ENCODE data around the gene TASP1. TPM values are rescaled to one million over a fixed set of nuclear protein-coding genes. Genes with fewer than 3 reads are reported as not detected.

Gene TASP1
- total RNA-seq, 1 experiment from 2014 or later: 8.9 TPM

DNA sequence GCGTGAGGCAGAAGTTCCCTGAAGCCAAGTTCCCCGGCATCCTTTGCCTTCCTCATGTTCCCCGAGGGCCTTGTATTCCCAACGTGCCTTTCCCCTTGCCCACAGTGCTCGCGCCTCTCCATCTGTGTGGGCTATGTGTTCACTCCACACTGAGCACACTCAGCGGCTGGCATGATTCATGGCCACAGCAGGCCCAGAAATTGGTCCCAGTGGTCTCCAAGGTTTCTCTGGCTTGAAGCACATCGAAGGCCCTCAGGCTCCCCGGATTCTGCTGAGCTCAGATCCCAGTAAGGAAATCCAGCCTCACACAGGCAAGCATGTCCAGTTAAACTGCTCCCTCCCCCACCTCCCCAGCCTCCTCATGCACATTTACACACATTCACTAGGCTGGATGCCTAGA lies 294.1 kb downstream of the TASP1 start:
- ATAC-seq (no peak), DNase-seq (ENCODE audit: low read depth, low spot score) (no peak)
- CTCF ChIA-PET: no interaction called here
- TF ChIP-seq POLR2AphosphoS5 (IDR thresholded peaks at IDR 0.05; ENCODE audit: low read depth, low read length): no peak
- TF ChIP-seq REST (IDR thresholded peaks at IDR 0.05; ENCODE audit: insufficient read depth in 1 of 2, low read depth in 2 of 2, low read length in 1 of 2): no peak
- TF ChIP-seq, protein P1, sequence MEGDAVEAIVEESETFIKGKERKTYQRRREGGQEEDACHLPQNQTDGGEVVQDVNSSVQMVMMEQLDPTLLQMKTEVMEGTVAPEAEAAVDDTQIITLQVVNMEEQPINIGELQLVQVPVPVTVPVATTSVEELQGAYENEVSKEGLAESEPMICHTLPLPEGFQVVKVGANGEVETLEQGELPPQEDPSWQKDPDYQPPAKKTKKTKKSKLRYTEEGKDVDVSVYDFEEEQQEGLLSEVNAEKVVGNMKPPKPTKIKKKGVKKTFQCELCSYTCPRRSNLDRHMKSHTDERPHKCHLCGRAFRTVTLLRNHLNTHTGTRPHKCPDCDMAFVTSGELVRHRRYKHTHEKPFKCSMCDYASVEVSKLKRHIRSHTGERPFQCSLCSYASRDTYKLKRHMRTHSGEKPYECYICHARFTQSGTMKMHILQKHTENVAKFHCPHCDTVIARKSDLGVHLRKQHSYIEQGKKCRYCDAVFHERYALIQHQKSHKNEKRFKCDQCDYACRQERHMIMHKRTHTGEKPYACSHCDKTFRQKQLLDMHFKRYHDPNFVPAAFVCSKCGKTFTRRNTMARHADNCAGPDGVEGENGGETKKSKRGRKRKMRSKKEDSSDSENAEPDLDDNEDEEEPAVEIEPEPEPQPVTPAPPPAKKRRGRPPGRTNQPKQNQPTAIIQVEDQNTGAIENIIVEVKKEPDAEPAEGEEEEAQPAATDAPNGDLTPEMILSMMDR (IDR thresholded peaks at IDR 0.05): no peak
- no peak for TF ChIP-seq TCF7L2 (IDR thresholded peaks at IDR 0.05; ENCODE audit: low read depth, low read length)
- TF ChIP-seq SIN3A (IDR thresholded peaks at IDR 0.05; ENCODE audit: borderline replicate concordance, insufficient read depth, low read depth, low read length): no peak
- Histone ChIP-seq H3K36me3 (ENCODE audit: control insufficient read depth, insufficient read depth, low read length) (no peaks in the 10 kb centered on the region), H3K27ac (ENCODE audit: low read length) (no peak overlapping the region), H3K27me3 (ENCODE audit: control insufficient read depth, insufficient read depth, low read length) (no peaks in the 10 kb centered on the region), H3K4me3 (ENCODE audit: low read depth in 2 of 2, low read length in 2 of 2) (no peak overlapping the region), H3K9me3 (ENCODE audit: control insufficient read depth, insufficient read depth, low read depth, low read length) (no peaks in the 10 kb centered on the region), H3K4me1 (ENCODE audit: control insufficient read depth, insufficient read depth, low read length) (no peaks in the 10 kb centered on the region)
- in situ Hi-C loops (cut with HindIII; ENCODE audit: low pct_unique_long_range_greater_than_20kb, low sequenced_read_pairs): no loop called here
- intact Hi-C loops (cut with micrococcal nuclease; ENCODE audit: unreplicated experiment): no loop called here
- POLR2A ChIA-PET: no interaction called here
- no TSS peak for BruUV-seq (replicated peaks)

GRCh38 chr20:13342469-13343242 lies 296.1 kb downstream of the TASP1 start:
- intact Hi-C loops (cut with micrococcal nuclease; ENCODE audit: unreplicated experiment) (no loop called here), in situ Hi-C loops (cut with HindIII; ENCODE audit: low pct_unique_long_range_greater_than_20kb, low sequenced_read_pairs) (no loop called here)
- POLR2A ChIA-PET: no interaction called here
- no peak for TF ChIP-seq TCF7L2 (IDR thresholded peaks at IDR 0.05; ENCODE audit: low read depth, low read length)
- no peak for TF ChIP-seq REST (IDR thresholded peaks at IDR 0.05; ENCODE audit: insufficient read depth in 1 of 2, low read depth in 2 of 2, low read length in 1 of 2)
- TF ChIP-seq POLR2AphosphoS5 (IDR thresholded peaks at IDR 0.05; ENCODE audit: low read depth, low read length): no peak
- no peak for TF ChIP-seq SIN3A (IDR thresholded peaks at IDR 0.05; ENCODE audit: borderline replicate concordance, insufficient read depth, low read depth, low read length)
- TF ChIP-seq, protein P1 (IDR thresholded peaks at IDR 0.05): no peak
- no peaks in the 10 kb centered on the region for H3K4me1 ChIP-seq (ENCODE audit: control insufficient read depth, insufficient read depth, low read length)
- no peak overlapping the region for H3K27ac ChIP-seq (ENCODE audit: low read length)
- H3K9me3 ChIP-seq (ENCODE audit: control insufficient read depth, insufficient read depth, low read depth, low read length): no peaks in the 10 kb centered on the region
- ATAC-seq (no peak), DNase-seq (ENCODE audit: low read depth, low spot score) (no peak)
- BruUV-seq (replicated peaks): no TSS peak
- no peaks in the 10 kb centered on the region for H3K36me3 ChIP-seq (ENCODE audit: control insufficient read depth, insufficient read depth, low read length)
- no peak overlapping the region for H3K4me3 ChIP-seq (ENCODE audit: low read depth in 2 of 2, low read length in 2 of 2)
- CTCF ChIA-PET: no interaction called here
- H3K27me3 ChIP-seq (ENCODE audit: control insufficient read depth, insufficient read depth, low read length): no peaks in the 10 kb centered on the region

All from Panc1 (cell line).